Natural killer cell treated with Interleukin-12 subunit alpha and Interleukin-12 subunit beta and Interleukin-15 and Interleukin-18, amount 100 ng/mL, for 72 hours (primary cell): ENCODE measurements around the gene ABCB9. TPM values are rescaled to one million over a fixed set of nuclear protein-coding genes. Genes with fewer than 3 reads are reported as not detected.
A peak's percentile ranks its signal among the peaks of the same experiment; 100 is the strongest.
"Not testable (repeated sequence)": the region's sequence is repeated elsewhere in the genome, so short reads cannot be mapped to it uniquely, and the experiment has no call there.

ENCODE experiments used
- ATAC-seq, 2 donors: fragments of 150-1000 bp; cut with Tn5 transposase in 1 of 2; sonication (Bioruptor Pico), chemical (Tn5 transposase) in 1 of 2; 2 replicates each; pipeline ENCODE4 v1.10.0; 2021
- DNase-seq: peaks from one replicate; pipeline ENCODE4 v3.0.0; 2022; ENCODE audit warnings: low spot score
- H3K27ac Mint-ChIP-seq, 2 donors: 1 replicate in 1 of 2; 2 replicates in 1 of 2; pipeline ENCODE4 v1.8.0; 2022; ENCODE audit warnings: mixed read lengths in 2 of 2, mild to moderate bottlenecking in 1 of 2, moderate library complexity in 1 of 2
- H3K27me3 Mint-ChIP-seq, 2 donors: 1 replicate in 1 of 2; 2 replicates in 1 of 2; pipeline ENCODE4 v1.8.0; 2022; ENCODE audit warnings: mixed read lengths in 2 of 2
- H3K36me3 Mint-ChIP-seq: one replicate; pipeline ENCODE4 v1.8.0; 2022; ENCODE audit warnings: mixed read lengths
- H3K4me1 Mint-ChIP-seq, 2 donors: 1 replicate in 1 of 2; 2 replicates in 1 of 2; pipeline ENCODE4 v1.8.0; 2022; ENCODE audit warnings: low read depth in 2 of 2, mixed read lengths in 2 of 2, mild to moderate bottlenecking in 1 of 2
- H3K4me3 Mint-ChIP-seq: one replicate; pipeline ENCODE4 v1.8.0; 2022; ENCODE audit warnings: mixed read lengths
- H3K9me3 Mint-ChIP-seq: 2 replicates; pipeline ENCODE4 v1.8.0; 2022; ENCODE audit warnings: mixed read lengths
- total RNA-seq, 2 donors: library from RNA; stranded (reverse); gene quantifications; one replicate each; pipeline ENCODE4 v1.2.3, GENCODE V29; 2022

Gene ABCB9
- 1 to 10 TPM; 4.5 to 6.3 TPM for total RNA-seq

DNA sequence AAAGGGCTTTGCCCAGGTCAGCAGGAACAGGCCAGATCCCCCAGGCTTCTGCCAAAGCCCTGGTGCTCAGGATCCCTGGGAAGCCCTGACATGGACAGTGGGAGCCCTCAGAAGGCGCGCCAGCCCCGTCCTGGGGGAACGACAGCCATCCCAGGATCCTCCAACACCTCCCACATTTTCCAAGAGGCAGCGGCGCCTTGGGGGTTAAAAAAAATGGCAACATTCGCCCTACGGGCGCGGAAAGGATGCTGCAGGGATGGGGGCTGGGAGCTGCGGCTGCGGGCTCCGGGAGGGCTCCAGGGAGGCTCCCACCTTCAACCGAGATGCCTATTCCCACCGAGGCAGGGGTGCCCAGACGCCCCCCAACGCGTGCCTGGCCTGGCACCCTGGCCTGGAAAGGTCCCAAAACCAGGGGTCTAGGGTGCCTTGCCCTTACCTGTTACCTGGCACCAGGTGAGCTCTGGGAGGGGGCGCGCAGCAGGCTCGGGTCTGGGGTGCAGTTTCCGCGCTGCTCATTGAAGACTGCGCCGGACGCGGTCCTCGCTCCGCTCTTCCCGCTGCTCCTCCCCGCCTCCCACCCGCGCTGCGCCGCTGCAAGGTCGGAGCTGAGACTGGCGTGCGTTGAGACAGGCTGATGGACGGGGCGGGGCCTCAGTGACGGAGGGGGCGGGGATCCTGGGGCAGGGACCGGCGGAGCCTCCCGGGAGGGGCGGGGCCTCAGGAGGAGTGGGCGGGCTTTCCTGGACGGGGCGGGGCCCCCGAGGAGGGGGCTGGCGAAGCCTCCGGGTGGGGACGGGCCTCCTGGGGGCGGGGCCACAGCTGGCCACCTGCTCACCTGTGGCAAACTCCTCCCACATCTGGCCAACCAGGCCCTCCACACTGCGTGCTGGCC is at the start of gene ABCB9:
TSS of gene ABCB9 (minus strand) at position 613 of the 892 bp plus-strand sequence. CDS start 6,228 bp downstream, outside the sequence.
- Mint-ChIP-seq H3K4me1 (peaks cover 6% of the 10 kb centered on the region in 2 donors), H3K27me3 (no peaks in the 10 kb centered on the region), H3K27ac (peak within 1 kb of the TSS in 1 of 2 donors; percentile 75), H3K4me3 (peak within 1 kb of the TSS; percentile 22), H3K9me3 (no peaks in the 10 kb centered on the region), H3K36me3 (no peaks in the 10 kb centered on the region)
- ATAC-seq (peak; percentile 97 to 99), DNase-seq (peak; percentile 91)

GRCh38 chr12:123014473-123014872 is 48.2 kb upstream of the ABCB9 start:
- not testable (repeated sequence) for H3K27ac Mint-ChIP-seq

GRCh38 chr12:123013185-123014095 is 47.2 kb upstream of the ABCB9 start:
- Mint-ChIP-seq H3K27ac (no peak overlapping the region), H3K9me3 (no peaks in the 10 kb centered on the region), H3K4me3 (no peak overlapping the region), H3K27me3 (no peaks in the 10 kb centered on the region), H3K4me1 (peaks cover 0 to 17% of the 10 kb centered on the region in 2 donors), H3K36me3 (no peaks in the 10 kb centered on the region)
- ATAC-seq (no peak), DNase-seq (peak; percentile 13)

More at GRCh38 chr12:123014473-123014872, 48.2 kb upstream of the ABCB9 start:
- H3K27me3 Mint-ChIP-seq, H3K4me3 Mint-ChIP-seq, H3K36me3 Mint-ChIP-seq, ATAC-seq, DNase-seq, H3K9me3 Mint-ChIP-seq: not testable (repeated sequence)
- H3K4me1 Mint-ChIP-seq, result peaks cover 3 to 19% of the 10 kb centered on the region in 2 donors

GRCh38 chr12:123011701-123012100 is 45.4 kb upstream of the ABCB9 start:
- Mint-ChIP-seq H3K27ac (peak overlapping the region in 1 of 2 donors; percentile 42), H3K36me3 (no peaks in the 10 kb centered on the region), H3K27me3 (no peaks in the 10 kb centered on the region), H3K4me1 (peaks cover 0 to 10% of the 10 kb centered on the region in 2 donors), H3K4me3 (no peak overlapping the region), H3K9me3 (no peaks in the 10 kb centered on the region)
- DNase-seq, result peak; percentile 54
- no peak for ATAC-seq

DNA sequence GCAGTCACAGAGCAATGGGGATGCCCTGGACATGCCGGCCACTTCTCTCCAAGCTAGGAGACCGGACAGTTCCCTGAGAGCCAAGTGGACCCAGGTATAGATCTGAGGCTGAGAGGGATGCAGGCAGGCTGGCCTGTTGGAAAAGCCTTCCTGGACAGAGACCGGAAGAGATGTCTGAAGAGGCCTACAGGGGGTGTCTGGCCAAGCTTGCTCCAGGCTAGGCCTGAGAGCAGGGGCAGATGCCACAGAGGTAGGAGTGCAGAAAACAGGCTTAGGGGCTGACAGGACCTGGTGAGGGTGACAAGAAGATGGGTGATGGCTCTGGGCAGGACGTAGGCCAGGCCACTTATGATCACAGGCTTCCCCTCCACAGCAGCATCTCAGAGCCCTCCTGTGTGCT is 44.4 kb upstream of the ABCB9 start:
- no peaks in the 10 kb centered on the region for H3K9me3 Mint-ChIP-seq
- DNase-seq (no peak), ATAC-seq (no peak)
- no peaks in the 10 kb centered on the region for H3K27me3 Mint-ChIP-seq
- H3K4me3 Mint-ChIP-seq, result no peak overlapping the region
- no peaks in the 10 kb centered on the region for H3K36me3 Mint-ChIP-seq
- peaks cover 0 to 6% of the 10 kb centered on the region in 2 donors for H3K4me1 Mint-ChIP-seq
- H3K27ac Mint-ChIP-seq, result no peak overlapping the region

- Mint-ChIP-seq H3K36me3 (no peaks in the 10 kb centered on the region), H3K27ac (no peak overlapping the region), H3K27me3 (no peaks in the 10 kb centered on the region), H3K9me3 (no peaks in the 10 kb centered on the region), H3K4me1 (peaks cover 0 to 3% of the 10 kb centered on the region in 2 donors), H3K4me3 (no peak overlapping the region)
- ATAC-seq, result no peak
- no peak for DNase-seq
Observed at GRCh38 chr12:123010110-123010509, 43.8 kb upstream of the ABCB9 start.

DNA sequence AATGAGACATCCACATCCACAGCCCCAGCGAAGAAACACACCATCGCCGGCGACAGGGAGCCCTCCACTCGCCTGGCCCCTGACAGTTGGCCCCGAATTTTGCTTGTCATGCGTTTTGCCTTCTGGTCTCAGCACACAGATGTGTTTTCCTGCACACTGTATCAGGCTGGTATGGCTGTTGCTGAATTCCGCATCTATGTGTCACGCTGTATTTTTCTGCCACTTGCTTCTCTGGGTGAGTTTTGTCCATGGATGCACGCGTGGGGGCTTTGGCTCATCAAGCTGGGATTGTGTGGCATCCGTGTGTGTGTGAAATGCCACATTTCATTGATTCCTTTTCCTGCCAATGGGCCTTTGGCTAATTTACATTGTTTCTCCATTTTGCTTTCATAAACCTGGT is 40.7 kb upstream of the ABCB9 start:
- H3K36me3 Mint-ChIP-seq, result no peaks in the 10 kb centered on the region
- no peaks in the 10 kb centered on the region for H3K9me3 Mint-ChIP-seq
- no peaks in the 10 kb centered on the region for H3K27me3 Mint-ChIP-seq
- ATAC-seq (no peak), DNase-seq (no peak)
- H3K4me1 Mint-ChIP-seq, result peaks cover 0 to 3% of the 10 kb centered on the region in 2 donors
- H3K4me3 Mint-ChIP-seq, result no peak overlapping the region
- H3K27ac Mint-ChIP-seq, result no peak overlapping the region

GRCh38 chr12:123005081-123005626 is 38.9 kb upstream of the ABCB9 start:
- H3K27ac Mint-ChIP-seq, result no peak overlapping the region
- H3K9me3 Mint-ChIP-seq, result no peaks in the 10 kb centered on the region
- no peak for DNase-seq
- H3K4me3 Mint-ChIP-seq, result no peak overlapping the region
- ATAC-seq, result no peak
- no peaks in the 10 kb centered on the region for H3K36me3 Mint-ChIP-seq
- H3K4me1 Mint-ChIP-seq, result peaks cover 0 to 3% of the 10 kb centered on the region in 2 donors
- no peaks in the 10 kb centered on the region for H3K27me3 Mint-ChIP-seq

GRCh38 chr12:123004287-123004686 is 38.0 kb upstream of the ABCB9 start:
- Mint-ChIP-seq H3K27ac (no peak overlapping the region), H3K27me3 (no peaks in the 10 kb centered on the region), H3K36me3 (no peaks in the 10 kb centered on the region), H3K4me1 (peaks cover 0 to 3% of the 10 kb centered on the region in 2 donors), H3K4me3 (no peak overlapping the region), H3K9me3 (no peaks in the 10 kb centered on the region)
- DNase-seq (no peak), ATAC-seq (no peak)

- Mint-ChIP-seq H3K4me3 (no peak overlapping the region), H3K27ac (no peak overlapping the region), H3K36me3 (no peaks in the 10 kb centered on the region), H3K4me1 (peaks cover 0 to 3% of the 10 kb centered on the region in 2 donors), H3K9me3 (no peaks in the 10 kb centered on the region), H3K27me3 (no peaks in the 10 kb centered on the region)
- DNase-seq, result no peak
- no peak for ATAC-seq
Observed at GRCh38 chr12:123003257-123003656, 37.0 kb upstream of the ABCB9 start.

DNA sequence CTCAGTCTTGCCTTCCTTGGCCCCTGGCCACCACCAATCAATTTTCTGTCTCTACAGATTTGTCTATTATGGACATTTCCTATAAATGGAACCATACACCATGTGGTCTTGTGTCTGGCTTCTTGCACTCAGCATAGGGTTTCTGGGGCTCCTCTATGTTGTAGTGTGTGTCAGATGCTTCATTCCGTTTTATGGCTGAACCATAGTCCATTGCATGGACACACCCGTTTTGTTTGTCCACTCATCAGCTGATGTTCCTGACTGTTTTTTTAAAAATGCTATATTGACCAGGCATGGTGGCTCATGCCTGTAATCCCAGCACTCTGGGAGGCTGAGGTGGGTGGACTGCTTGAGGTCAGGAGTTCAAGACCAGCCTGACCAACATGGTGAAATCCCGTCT is 35.2 kb upstream of the ABCB9 start:
- Mint-ChIP-seq H3K27me3 (no peaks in the 10 kb centered on the region), H3K9me3 (no peaks in the 10 kb centered on the region), H3K4me1 (peaks cover 0 to 3% of the 10 kb centered on the region in 2 donors), H3K4me3 (no peak overlapping the region), H3K27ac (no peak overlapping the region), H3K36me3 (no peaks in the 10 kb centered on the region)
- DNase-seq, result no peak
- no peak for ATAC-seq

DNA sequence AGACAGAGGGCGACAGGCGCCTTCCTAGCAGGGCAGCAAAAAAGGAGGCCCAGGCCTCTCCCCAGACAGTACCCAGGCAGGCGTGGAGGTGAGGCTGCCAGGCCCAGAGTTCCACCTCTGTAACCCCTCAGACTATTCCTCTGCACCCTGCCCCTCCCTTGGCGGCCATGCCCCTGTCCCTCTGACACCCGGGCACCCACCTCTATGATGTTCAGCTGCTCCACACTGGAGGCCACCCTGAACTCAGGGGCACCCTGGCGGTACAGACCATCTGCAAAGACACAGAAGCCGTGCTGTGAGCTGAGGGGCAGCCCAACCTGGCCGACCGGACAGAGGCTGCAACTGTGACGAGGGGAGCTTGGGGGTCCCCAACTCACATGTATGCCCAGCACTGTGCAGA is 34.3 kb upstream of the ABCB9 start:
- Mint-ChIP-seq H3K9me3 (no peaks in the 10 kb centered on the region), H3K27me3 (no peaks in the 10 kb centered on the region), H3K36me3 (no peaks in the 10 kb centered on the region), H3K4me3 (no peak overlapping the region), H3K4me1 (peaks cover 0 to 3% of the 10 kb centered on the region in 2 donors), H3K27ac (no peak overlapping the region)
- ATAC-seq (no peak), DNase-seq (no peak)

GRCh38 chr12:122999986-123000420 is 33.7 kb upstream of the ABCB9 start:
- Mint-ChIP-seq H3K4me3 (no peak overlapping the region), H3K4me1 (peaks cover 0 to 3% of the 10 kb centered on the region in 2 donors), H3K27ac (no peak overlapping the region), H3K9me3 (no peaks in the 10 kb centered on the region), H3K36me3 (no peaks in the 10 kb centered on the region), H3K27me3 (no peaks in the 10 kb centered on the region)
- DNase-seq (no peak), ATAC-seq (no peak)
